ENCODE results near the gene AHSA1.

GRCh38 chr14:77491056-77491455 lies 33.2 kb downstream of the AHSA1 start:
- TF ChIP-seq CTCF (IDR thresholded peaks at IDR 0.05) = no peak
- TF ChIP-seq POLR2A (IDR thresholded peaks at IDR 0.05) = no peak
